ENCODE data around the gene RLN1. TPM values are rescaled to one million over a fixed set of nuclear protein-coding genes. Genes with fewer than 3 reads are reported as not detected.

RLN1 gene
- total and polyA plus RNA-seq, 2 of the 4 experiments (the other 2 are of a cell fraction) = not detected

GRCh38 chr9:5292141-5292540 is 47.5 kb downstream of the RLN1 start:
- ChIA-PET POLR2A (ENCODE audit: unreplicated experiment) (interaction anchor here (0.6 kb wide), 1 partner anchor 41 kb away, joined by 10 read pairs; no protein-coding TSS in a partner anchor), CTCF (no interaction called here)
- no peak overlapping the region for H3K4me3 ChIP-seq (ENCODE audit: insufficient read depth, low read depth, low read length)
- H3K56ac ChIP-seq (ENCODE audit: extremely low read depth, insufficient read depth, low read length) = no peak overlapping the region
- no peak overlapping the region for H2AK5ac ChIP-seq (ENCODE audit: low read depth, low read length)
- H4K20me1 ChIP-seq (ENCODE audit: insufficient read depth, low read length) = no peaks in the 10 kb centered on the region
- no peaks in the 10 kb centered on the region for H3K36me3 ChIP-seq (ENCODE audit: control insufficient read depth, insufficient read depth, low read length)
- DNase-seq (no peak), ATAC-seq (ENCODE audit: low read depth) (no peak)
- H3K14ac ChIP-seq (replicated peaks; ENCODE audit: low read depth, low read length) = no peak overlapping the region
- no peak overlapping the region for H2AFZ ChIP-seq (replicated peaks; ENCODE audit: low read length, poor library complexity)
- H3K27ac ChIP-seq (ENCODE audit: insufficient read depth, low read length) = no peak overlapping the region
- no peak overlapping the region for H3K4ac ChIP-seq (ENCODE audit: low read depth, low read length)
- no peaks in the 10 kb centered on the region; the same call in 1 of the 2 replicates for H3K9me1 ChIP-seq (ENCODE audit: insufficient read depth, low read length)
- no peak overlapping the region for H4K8ac ChIP-seq (ENCODE audit: low read depth in 2 of 2, low read length in 2 of 2)
- no CpG with 5 or more reads among the region's 1 CpG for WGBS, 2 experiments (ENCODE audit: extremely low coverage in 2 of 2, insufficient read length in 1 of 2)
- dilution Hi-C loops (cut with HindIII; ENCODE audit: low sequenced_read_pairs, unreplicated experiment) = no loop called here
- H3K79me1 ChIP-seq (ENCODE audit: low read depth in 1 of 2, low read length in 2 of 2) = no peaks in the 10 kb centered on the region
- H4K91ac ChIP-seq (ENCODE audit: insufficient read depth, low read depth, low read length) = no peak overlapping the region
- in situ Hi-C loops (cut with MboI; ENCODE audit: low sequenced_read_pairs) = no loop called here
- H2BK20ac ChIP-seq (ENCODE audit: low read depth, low read length) = no peak overlapping the region
- H3K4me2 ChIP-seq (ENCODE audit: low read depth, low read length) = no peak overlapping the region
- H2BK120ac ChIP-seq (ENCODE audit: low read depth, low read length) = no peak overlapping the region
- H3K27me3 ChIP-seq (ENCODE audit: control insufficient read depth, insufficient read depth, low read length) = no peaks in the 10 kb centered on the region
- TF ChIP-seq BHLHE40 (IDR thresholded peaks at IDR 0.05; ENCODE audit: low read depth, low read length) = no peak
- no peak for TF ChIP-seq CEBPB (IDR thresholded peaks at IDR 0.05; ENCODE audit: low read depth, low read length)
- no peak for TF ChIP-seq NFE2L2 (IDR thresholded peaks at IDR 0.05; ENCODE audit: low read depth, low read length)
- TF ChIP-seq MAFK (IDR thresholded peaks at IDR 0.05; ENCODE audit: low read depth, low read length) = no peak
- no peak for TF ChIP-seq RCOR1 (IDR thresholded peaks at IDR 0.05; ENCODE audit: insufficient replicate concordance, low read length)
- no peak for TF ChIP-seq MAZ (IDR thresholded peaks at IDR 0.05; ENCODE audit: borderline replicate concordance, low read depth, low read length)
- no peak for TF ChIP-seq POLR2A (IDR thresholded peaks at IDR 0.05; ENCODE audit: low read depth, low read length)
- no peak for TF ChIP-seq CTCF (conservative IDR thresholded peaks at IDR 0.05; ENCODE audit: low read depth, low read length)
- no peak for TF ChIP-seq RAD21 (IDR thresholded peaks at IDR 0.05; ENCODE audit: low read length)
- TF ChIP-seq MXI1 (IDR thresholded peaks at IDR 0.05; ENCODE audit: borderline replicate concordance, low read depth, low read length) = no peak
- no peak for TF ChIP-seq RFX5 (IDR thresholded peaks at IDR 0.05; ENCODE audit: low read depth, low read length)
- TF ChIP-seq SMC3 (IDR thresholded peaks at IDR 0.05; ENCODE audit: low read depth, low read length) = no peak
- no peak for TF ChIP-seq USF2 (IDR thresholded peaks at IDR 0.05; ENCODE audit: low read depth, low read length)
- no peak for TF ChIP-seq FOS (IDR thresholded peaks at IDR 0.05; ENCODE audit: low read depth, low read length)
- no peak for TF ChIP-seq ELK1 (IDR thresholded peaks at IDR 0.05; ENCODE audit: borderline replicate concordance, low read depth, low read length)
- TF ChIP-seq CHD1 (IDR thresholded peaks at IDR 0.05; ENCODE audit: low read depth, low read length) = no peak
- H2BK5ac ChIP-seq (ENCODE audit: low read depth, low read length, poor library complexity, severe bottlenecking) = no peak overlapping the region
- intact Hi-C loops (cut with micrococcal nuclease) = no loop called here
- H3K23ac ChIP-seq (ENCODE audit: low read depth, low read length) = no peak overlapping the region
- BruUV-seq (replicated peaks) = no TSS peak
- no peak overlapping the region for H3K18ac ChIP-seq (ENCODE audit: low read depth, low read length)
- H3K4me1 ChIP-seq (ENCODE audit: control insufficient read depth, insufficient read depth, low read length) = no peaks in the 10 kb centered on the region
- H2BK15ac ChIP-seq (ENCODE audit: low read depth, low read length) = no peak overlapping the region
- no peak overlapping the region for H4K5ac ChIP-seq (ENCODE audit: low read depth, low read length)
- no peak overlapping the region for H3K9ac ChIP-seq (ENCODE audit: low read depth, low read length)
- no peak overlapping the region for H2AK9ac ChIP-seq (replicated peaks; ENCODE audit: low read depth, low read length, poor library complexity)
- H3K9me3 ChIP-seq (ENCODE audit: control insufficient read depth, insufficient read depth, low read length) = no peaks in the 10 kb centered on the region

Data from IMR-90 (cell line).